Lower leg skin (tissue), 3 donors: ENCODE data around the gene RPL3.

ENCODE experiments used
- POLR2A ChIP-seq, 2 donors: fragments of 450-650 bp; IDR thresholded peaks; one replicate each; pipeline ENCODE4 v1.6.1; 2016 to 2017; ENCODE audit warnings: antibody characterized with exemption in 2 of 2, mild to moderate bottlenecking in 1 of 2, moderate library complexity in 1 of 2
- TF ChIP-seq, protein P1 (sequence below), 3 donors: fragments of 450-650 bp; IDR thresholded peaks; one replicate each; pipeline ENCODE4 v1.5.1; 2016; ENCODE audit warnings: antibody characterized with exemption in 3 of 3, mild to moderate bottlenecking in 3 of 3, moderate library complexity in 2 of 3

DNA sequence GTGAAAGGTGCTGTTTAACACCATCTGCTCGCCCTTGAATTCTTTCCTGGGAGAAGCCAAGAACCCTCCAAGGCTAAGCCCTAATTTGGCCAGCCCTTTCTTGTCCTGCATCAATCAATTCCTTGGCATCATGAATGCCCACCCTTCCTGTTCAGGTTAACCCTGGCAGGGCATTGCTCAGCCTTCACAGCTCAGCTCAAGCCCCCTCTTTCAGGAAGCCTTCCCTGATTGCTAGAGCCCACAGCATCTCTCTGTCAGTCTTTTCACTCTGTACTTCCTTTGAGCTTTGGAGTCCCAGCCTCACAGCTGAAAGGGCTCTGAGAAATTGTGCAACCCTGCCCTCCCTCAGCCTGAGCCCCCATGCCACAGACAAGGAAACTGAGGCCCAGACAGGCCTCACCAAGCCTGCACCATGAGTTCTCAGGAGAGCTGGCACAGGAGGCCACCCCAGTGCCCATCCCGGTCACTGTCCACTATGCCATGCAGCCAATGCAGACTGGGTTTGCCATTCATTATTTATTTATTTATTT lies 16.9 kb downstream of the RPL3 start:
- TF ChIP-seq, protein P1, sequence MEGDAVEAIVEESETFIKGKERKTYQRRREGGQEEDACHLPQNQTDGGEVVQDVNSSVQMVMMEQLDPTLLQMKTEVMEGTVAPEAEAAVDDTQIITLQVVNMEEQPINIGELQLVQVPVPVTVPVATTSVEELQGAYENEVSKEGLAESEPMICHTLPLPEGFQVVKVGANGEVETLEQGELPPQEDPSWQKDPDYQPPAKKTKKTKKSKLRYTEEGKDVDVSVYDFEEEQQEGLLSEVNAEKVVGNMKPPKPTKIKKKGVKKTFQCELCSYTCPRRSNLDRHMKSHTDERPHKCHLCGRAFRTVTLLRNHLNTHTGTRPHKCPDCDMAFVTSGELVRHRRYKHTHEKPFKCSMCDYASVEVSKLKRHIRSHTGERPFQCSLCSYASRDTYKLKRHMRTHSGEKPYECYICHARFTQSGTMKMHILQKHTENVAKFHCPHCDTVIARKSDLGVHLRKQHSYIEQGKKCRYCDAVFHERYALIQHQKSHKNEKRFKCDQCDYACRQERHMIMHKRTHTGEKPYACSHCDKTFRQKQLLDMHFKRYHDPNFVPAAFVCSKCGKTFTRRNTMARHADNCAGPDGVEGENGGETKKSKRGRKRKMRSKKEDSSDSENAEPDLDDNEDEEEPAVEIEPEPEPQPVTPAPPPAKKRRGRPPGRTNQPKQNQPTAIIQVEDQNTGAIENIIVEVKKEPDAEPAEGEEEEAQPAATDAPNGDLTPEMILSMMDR (IDR thresholded peaks at IDR 0.05): no peak
- no peak for TF ChIP-seq POLR2A (IDR thresholded peaks at IDR 0.05)
